ENCODE measurements around the gene PEX12. TPM values are rescaled to one million over a fixed set of nuclear protein-coding genes. Genes with fewer than 3 reads are reported as not detected.

Gene PEX12
- total RNA-seq, 4 donors from 2014 or later, result 3.8 to 7.7 (median 6.8) TPM

DNA sequence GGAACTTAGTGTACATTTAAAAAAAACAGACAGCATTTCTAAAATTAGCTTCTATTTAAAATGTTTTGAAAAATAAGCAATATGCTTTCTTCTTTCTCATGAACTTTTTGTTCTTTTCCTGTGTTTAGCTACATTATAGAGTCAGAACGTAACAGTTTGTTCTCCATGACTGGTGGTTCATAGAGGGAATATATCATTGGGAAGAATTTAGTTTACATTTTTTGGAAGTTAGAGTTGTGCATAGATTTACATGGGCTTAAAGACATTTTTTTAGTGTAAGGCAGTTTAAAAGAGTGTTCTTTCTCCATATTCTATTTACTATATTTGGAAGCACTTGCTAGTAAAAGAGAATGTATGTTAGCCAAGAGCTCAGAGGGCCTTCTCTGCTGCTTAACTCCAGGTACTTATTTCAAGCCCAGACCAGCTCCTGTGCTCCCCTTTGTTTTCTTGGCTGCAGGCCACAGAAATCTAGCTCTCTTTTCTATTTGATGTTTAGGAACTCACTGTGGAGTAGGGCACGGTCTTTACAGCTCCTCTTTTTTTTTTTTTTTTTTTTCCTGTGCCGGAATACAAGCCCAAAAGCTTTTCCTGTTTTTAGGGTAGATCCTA, 29.0 kb upstream of the PEX12 start:
- Histone ChIP-seq H3K27me3 (no peaks in the 10 kb centered on the region), H3K36me3 (peaks cover 0 to 91% of the 10 kb centered on the region in 2 donors), H3K27ac (peak overlapping the region; percentile 51 to 79 (median 70)), H3K4me3 (peak overlapping the region in 1 of 2 donors; percentile 37), H3K9me3 (no peaks in the 10 kb centered on the region), H3K4me1 (peaks cover 0 to 43% (median 0%) of the 10 kb centered on the region in 3 donors)
- peak; percentile 71 for ATAC-seq
- WGBS, 2 donors (ENCODE audit: low coverage in 1 of 2), result 34 to 40% methylated on average over 2 to 3 of the region's 3 CpGs
- peak; percentile 78 for TF ChIP-seq POLR2AphosphoS5 (IDR thresholded peaks at IDR 0.05)
- TF ChIP-seq EP300 (IDR thresholded peaks at IDR 0.05), result no peak

DNA sequence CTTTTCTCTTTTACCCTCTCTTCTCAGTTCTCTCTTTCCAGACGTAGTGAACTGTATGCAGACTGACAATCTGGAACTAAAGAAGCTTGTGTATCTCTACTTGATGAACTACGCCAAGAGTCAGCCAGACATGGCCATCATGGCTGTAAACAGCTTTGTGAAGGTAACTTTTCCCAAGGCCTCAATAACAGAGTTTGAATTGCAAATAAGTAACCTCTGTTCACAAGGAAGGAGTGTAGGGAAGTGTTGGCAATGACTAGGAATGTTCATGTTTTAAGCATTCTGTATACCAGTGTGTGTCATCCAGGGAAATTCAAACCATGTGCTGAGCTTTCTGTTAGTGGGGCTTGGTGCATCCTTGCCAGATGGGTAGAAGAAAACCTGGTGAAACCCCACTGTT, 27.3 kb upstream of the PEX12 start:
- ATAC-seq, result peak; percentile 23

DNA sequence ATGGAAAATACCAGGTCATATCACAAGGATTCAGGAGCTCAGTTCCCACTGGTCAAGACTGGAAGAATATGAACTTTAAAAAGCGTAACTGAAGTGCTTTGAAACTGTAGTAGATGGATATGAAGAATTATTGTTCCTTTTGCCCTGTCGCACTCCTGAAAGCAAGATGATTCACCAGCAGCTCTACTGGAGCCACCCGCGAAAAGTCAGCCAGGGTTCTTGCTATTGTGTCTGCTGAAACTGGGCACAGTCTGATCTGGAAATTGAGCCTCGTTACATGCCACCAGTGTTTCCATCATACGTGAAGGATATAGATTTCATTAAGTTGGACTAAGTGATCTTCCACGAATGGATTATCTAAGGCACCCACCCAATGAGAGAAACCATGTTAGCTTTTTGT, 25.3 kb upstream of the PEX12 start:
- 72 to 85% methylated on average over 7 of the region's 7 CpGs for WGBS, 2 donors (ENCODE audit: low coverage in 1 of 2)
- Histone ChIP-seq H3K4me1 (peaks cover 0 to 31% (median 0%) of the 10 kb centered on the region in 3 donors), H3K9me3 (no peaks in the 10 kb centered on the region), H3K27ac (no peak overlapping the region), H3K36me3 (peaks cover 3 to 91% of the 10 kb centered on the region in 2 donors), H3K4me3 (no peak overlapping the region), H3K27me3 (no peaks in the 10 kb centered on the region)
- TF ChIP-seq, protein P1, sequence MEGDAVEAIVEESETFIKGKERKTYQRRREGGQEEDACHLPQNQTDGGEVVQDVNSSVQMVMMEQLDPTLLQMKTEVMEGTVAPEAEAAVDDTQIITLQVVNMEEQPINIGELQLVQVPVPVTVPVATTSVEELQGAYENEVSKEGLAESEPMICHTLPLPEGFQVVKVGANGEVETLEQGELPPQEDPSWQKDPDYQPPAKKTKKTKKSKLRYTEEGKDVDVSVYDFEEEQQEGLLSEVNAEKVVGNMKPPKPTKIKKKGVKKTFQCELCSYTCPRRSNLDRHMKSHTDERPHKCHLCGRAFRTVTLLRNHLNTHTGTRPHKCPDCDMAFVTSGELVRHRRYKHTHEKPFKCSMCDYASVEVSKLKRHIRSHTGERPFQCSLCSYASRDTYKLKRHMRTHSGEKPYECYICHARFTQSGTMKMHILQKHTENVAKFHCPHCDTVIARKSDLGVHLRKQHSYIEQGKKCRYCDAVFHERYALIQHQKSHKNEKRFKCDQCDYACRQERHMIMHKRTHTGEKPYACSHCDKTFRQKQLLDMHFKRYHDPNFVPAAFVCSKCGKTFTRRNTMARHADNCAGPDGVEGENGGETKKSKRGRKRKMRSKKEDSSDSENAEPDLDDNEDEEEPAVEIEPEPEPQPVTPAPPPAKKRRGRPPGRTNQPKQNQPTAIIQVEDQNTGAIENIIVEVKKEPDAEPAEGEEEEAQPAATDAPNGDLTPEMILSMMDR (IDR thresholded peaks at IDR 0.05), result no peak
- no peak for TF ChIP-seq POLR2A (IDR thresholded peaks at IDR 0.05)
- no peak for TF ChIP-seq EP300 (IDR thresholded peaks at IDR 0.05)
- no peak for TF ChIP-seq POLR2AphosphoS5 (IDR thresholded peaks at IDR 0.05)
- ATAC-seq, result no peak

More for the DNA sequence above, 27.3 kb upstream of the PEX12 start:
- TF ChIP-seq, protein P1 (IDR thresholded peaks at IDR 0.05), result no peak
- peak; percentile 56 for TF ChIP-seq POLR2AphosphoS5 (IDR thresholded peaks at IDR 0.05)
- 44 to 80% methylated on average over 1 to 2 of the region's 2 CpGs for WGBS, 2 donors (ENCODE audit: low coverage in 1 of 2)
- Histone ChIP-seq H3K9me3 (no peaks in the 10 kb centered on the region), H3K4me1 (peaks cover 0 to 40% (median 0%) of the 10 kb centered on the region in 3 donors), H3K4me3 (no peak overlapping the region), H3K27ac (peak overlapping the region in 3 of 4 donors; percentile 54 to 79 (median 75)), H3K36me3 (peaks cover 0 to 91% of the 10 kb centered on the region in 2 donors), H3K27me3 (no peaks in the 10 kb centered on the region)

DNA sequence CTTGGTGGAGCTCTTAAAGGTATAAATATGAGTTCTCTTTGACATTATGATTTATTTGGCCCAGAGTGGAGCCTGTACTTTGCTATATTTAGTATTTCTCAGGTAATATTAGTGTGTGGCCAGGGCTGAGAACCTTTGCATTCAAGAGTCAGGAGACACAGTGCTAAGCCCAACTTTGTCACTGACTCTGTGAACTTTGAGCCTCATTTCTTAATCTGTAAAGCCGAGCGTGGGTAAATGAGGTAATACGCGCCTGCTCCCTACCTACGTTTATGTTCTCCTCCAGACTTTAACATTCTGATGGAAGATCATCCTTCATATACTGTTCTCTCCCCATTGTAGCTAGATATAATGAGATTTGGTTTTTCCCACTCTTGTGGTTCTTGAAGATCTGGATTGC, 19.2 kb upstream of the PEX12 start:
- TF ChIP-seq POLR2AphosphoS5 (IDR thresholded peaks at IDR 0.05), result no peak
- TF ChIP-seq, protein P1 (IDR thresholded peaks at IDR 0.05), result no peak
- TF ChIP-seq EP300 (IDR thresholded peaks at IDR 0.05), result no peak
- no peak for TF ChIP-seq POLR2A (IDR thresholded peaks at IDR 0.05)
- H3K4me3 ChIP-seq, result no peak overlapping the region
- peaks cover 12 to 87% of the 10 kb centered on the region in 2 donors for H3K36me3 ChIP-seq
- H3K27me3 ChIP-seq, result no peaks in the 10 kb centered on the region
- 75% methylated on average over 5 of the region's 5 CpGs for WGBS, 2 donors (ENCODE audit: low coverage in 1 of 2)
- no peak for ATAC-seq
- H3K27ac ChIP-seq, result no peak overlapping the region
- H3K4me1 ChIP-seq, result peaks cover 0 to 31% (median 0%) of the 10 kb centered on the region in 3 donors
- H3K9me3 ChIP-seq, result no peaks in the 10 kb centered on the region

DNA sequence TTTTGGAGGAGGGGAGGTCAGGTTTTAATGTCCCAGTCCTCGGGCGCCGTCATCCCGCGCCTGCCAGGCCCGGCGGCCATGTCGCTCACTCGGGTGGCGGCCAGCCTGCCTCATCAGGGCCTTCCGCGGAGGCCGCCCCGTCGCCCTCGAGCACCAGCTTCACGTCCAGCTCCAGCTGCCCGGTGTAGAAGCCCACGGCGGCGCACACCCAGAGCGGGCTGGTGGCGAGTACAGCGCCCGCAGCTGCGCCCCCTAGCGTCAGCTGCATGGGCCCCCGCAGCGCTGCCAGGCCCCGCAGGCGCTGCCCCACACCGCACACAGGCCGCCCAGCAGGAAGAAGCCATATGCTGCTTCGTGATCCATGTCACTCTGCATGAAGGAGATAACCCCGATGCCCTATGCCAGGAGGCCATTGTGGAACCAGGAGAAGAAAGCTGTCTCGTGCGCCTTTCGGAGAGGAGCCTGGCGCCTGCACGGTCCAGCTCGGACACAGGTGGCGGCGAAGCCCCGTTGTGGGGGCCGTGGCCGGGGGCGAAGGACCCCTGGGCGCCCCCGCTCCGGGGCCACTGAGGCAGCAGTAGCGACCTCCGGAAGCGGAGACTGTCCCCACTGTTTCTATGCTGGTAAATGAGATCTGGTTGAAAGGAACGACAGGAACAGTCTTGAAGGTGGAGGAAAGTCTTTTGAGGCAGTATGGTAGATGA, 18.3 kb upstream of the PEX12 start:
- H3K9me3 ChIP-seq, result no peaks in the 10 kb centered on the region
- H3K27ac ChIP-seq, result no peak overlapping the region
- no peak overlapping the region for H3K4me3 ChIP-seq
- H3K27me3 ChIP-seq, result no peaks in the 10 kb centered on the region
- H3K36me3 ChIP-seq, result peaks cover 12 to 78% of the 10 kb centered on the region in 2 donors
- WGBS, 2 donors (ENCODE audit: low coverage in 1 of 2), result 43 to 97% methylated on average over 1 to 5 of the region's 54 CpGs
- no peak for ATAC-seq
- peaks cover 0 to 41% (median 0%) of the 10 kb centered on the region in 3 donors for H3K4me1 ChIP-seq
- TF ChIP-seq EP300 (IDR thresholded peaks at IDR 0.05) (no peak), POLR2A (IDR thresholded peaks at IDR 0.05) (no peak), POLR2AphosphoS5 (IDR thresholded peaks at IDR 0.05) (no peak)
- TF ChIP-seq, protein P1 (IDR thresholded peaks at IDR 0.05), result no peak
